ENCODE results near the gene UNC5B. TPM values are rescaled to one million over a fixed set of nuclear protein-coding genes. Genes with fewer than 3 reads are reported as not detected.

Gene UNC5B
- total RNA-seq, 1 experiment from 2014 or later: 22.0 TPM

DNA sequence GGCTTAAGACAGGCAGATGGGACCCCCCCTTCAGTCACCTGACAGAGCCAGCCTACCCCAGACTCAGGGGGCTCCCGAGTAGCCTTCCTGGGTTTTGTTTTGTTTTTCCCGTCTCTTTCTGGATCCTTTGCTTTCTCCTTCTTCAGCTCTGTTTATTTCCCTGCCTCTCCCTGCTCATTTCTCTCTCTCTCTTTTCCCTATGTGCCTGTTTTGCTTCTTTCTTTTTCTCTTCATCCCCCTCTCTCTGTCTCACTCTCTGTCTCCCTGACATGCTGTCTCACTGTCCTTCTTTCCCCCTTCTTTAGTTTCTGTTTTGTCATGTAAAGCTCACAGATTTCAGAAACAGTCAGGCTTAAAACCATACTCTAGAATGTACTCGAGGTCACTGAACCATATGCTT is 68.5 kb downstream of the UNC5B start (continued):
- TF ChIP-seq, protein P1, sequence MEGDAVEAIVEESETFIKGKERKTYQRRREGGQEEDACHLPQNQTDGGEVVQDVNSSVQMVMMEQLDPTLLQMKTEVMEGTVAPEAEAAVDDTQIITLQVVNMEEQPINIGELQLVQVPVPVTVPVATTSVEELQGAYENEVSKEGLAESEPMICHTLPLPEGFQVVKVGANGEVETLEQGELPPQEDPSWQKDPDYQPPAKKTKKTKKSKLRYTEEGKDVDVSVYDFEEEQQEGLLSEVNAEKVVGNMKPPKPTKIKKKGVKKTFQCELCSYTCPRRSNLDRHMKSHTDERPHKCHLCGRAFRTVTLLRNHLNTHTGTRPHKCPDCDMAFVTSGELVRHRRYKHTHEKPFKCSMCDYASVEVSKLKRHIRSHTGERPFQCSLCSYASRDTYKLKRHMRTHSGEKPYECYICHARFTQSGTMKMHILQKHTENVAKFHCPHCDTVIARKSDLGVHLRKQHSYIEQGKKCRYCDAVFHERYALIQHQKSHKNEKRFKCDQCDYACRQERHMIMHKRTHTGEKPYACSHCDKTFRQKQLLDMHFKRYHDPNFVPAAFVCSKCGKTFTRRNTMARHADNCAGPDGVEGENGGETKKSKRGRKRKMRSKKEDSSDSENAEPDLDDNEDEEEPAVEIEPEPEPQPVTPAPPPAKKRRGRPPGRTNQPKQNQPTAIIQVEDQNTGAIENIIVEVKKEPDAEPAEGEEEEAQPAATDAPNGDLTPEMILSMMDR (IDR thresholded peaks at IDR 0.05 in 2 of 3, conservative IDR thresholded peaks at IDR 0.05 in 1 of 3; ENCODE audit: borderline replicate concordance in 1 of 3, insufficient read depth in 1 of 3, low read depth in 2 of 3, low read length in 2 of 3): no peak
- TF ChIP-seq, protein P2, sequence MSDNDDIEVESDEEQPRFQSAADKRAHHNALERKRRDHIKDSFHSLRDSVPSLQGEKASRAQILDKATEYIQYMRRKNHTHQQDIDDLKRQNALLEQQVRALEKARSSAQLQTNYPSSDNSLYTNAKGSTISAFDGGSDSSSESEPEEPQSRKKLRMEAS (IDR thresholded peaks at IDR 0.05): no peak

DNA sequence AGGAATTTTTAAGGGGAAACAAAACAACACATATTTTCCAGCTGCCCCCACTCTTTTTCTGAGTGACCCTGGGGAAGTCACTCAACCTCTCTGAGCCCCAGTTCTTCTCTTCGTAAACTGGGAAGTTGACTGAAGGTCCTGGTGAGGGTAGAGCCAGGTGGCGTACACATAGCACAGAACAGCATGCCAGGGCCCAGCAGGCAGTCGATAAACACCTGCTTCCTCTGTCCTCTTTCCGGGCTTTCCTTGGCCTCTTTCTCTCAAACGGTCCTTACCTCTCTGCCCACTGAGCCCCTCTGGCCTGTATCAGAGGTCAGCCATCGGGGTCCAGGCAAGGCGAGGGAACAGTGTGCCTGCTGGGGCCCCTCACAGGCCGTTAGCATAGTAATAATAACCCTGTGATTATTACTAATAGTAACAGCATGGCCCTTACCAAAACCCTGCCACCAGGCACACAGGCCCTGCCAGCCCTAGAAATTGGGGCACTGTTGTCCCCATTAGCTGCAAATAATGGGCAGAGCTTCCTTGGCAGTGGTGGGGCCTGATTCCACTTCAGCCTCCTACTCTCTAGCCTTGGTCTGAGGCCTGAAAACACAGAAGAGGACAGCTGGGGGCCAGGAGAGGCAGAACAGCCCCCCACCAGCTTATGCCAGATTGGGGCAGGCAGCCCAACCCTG is 69.4 kb downstream of the UNC5B start:
- intact Hi-C loops (cut with micrococcal nuclease): no loop called here
- Histone ChIP-seq H3K4me2 (ENCODE audit: low read length) (no peak overlapping the region), H3K27ac (ENCODE audit: low read depth, low read length) (no peak overlapping the region), H2AFZ (ENCODE audit: low read depth, low read length, poor library complexity, severe bottlenecking) (no peak overlapping the region), H3K9me2 (ENCODE audit: insufficient read depth) (no peaks in the 10 kb centered on the region), H3K9me3 (ENCODE audit: control insufficient read depth in 1 of 2, insufficient read depth in 1 of 2, low read depth in 1 of 2, low read length in 2 of 2) (no peaks in the 10 kb centered on the region), H3K4me1 (ENCODE audit: control insufficient read depth in 1 of 2, insufficient read depth in 2 of 2, low read length in 2 of 2) (no peaks in the 10 kb centered on the region), H3K9ac (ENCODE audit: low read length) (no peak overlapping the region), H4K20me1 (ENCODE audit: insufficient read depth) (no peaks in the 10 kb centered on the region), H3K36me3 (ENCODE audit: control insufficient read depth in 1 of 2, insufficient read depth in 2 of 2, low read length in 2 of 2) (peaks cover 0 to 3% of the 10 kb centered on the region in 2 experiments; a peak in 1 of 4 replicates), H3K27me3 (ENCODE audit: insufficient read depth, low read length) (no peaks in the 10 kb centered on the region), H3K79me2 (ENCODE audit: insufficient read depth, low read length) (no peaks in the 10 kb centered on the region), H3K4me3 (replicated peaks in 1 of 2; ENCODE audit: low read depth in 1 of 2, low read length in 2 of 2) (no peak overlapping the region)
- DNase-seq (ENCODE audit: low read depth, low spot score) (no peak), ATAC-seq (no peak)
- ChIA-PET CTCF (interaction anchor here (2.0 kb wide), 1 partner anchor 379 kb away, joined by 6 read pairs; no protein-coding TSS in a partner anchor), POLR2A (no interaction called here), RAD21 (ENCODE audit: low non-redundant PET in 1 of 2, low total read pairs in 2 of 2, uncharacterized antibody in 2 of 2, unreplicated experiment in 2 of 2) (no interaction called here)
- no TSS peak for BruUV-seq (replicated peaks)
- TF ChIP-seq TCF7L2 (IDR thresholded peaks at IDR 0.05; ENCODE audit: borderline replicate concordance, extremely low read depth, insufficient read depth, insufficient read length) (no peak), EZH2 (IDR thresholded peaks at IDR 0.05) (no peak), POLR2A (IDR thresholded peaks at IDR 0.05; ENCODE audit: borderline replicate concordance, extremely low read depth, insufficient read depth, insufficient read length) (no peak), EGR1 (IDR thresholded peaks at IDR 0.05; ENCODE audit: low read depth) (no peak), EZH2phosphoT487 (IDR thresholded peaks at IDR 0.05; ENCODE audit: borderline replicate concordance) (no peak), CEBPB (IDR thresholded peaks at IDR 0.05; ENCODE audit: low read depth) (no peak), SIN3A (IDR thresholded peaks at IDR 0.05; ENCODE audit: low read depth) (no peak), CBX3 (IDR thresholded peaks at IDR 0.05; ENCODE audit: low read depth) (no peak), SP1 (IDR thresholded peaks at IDR 0.05; ENCODE audit: low read depth) (no peak), ZFX (IDR thresholded peaks at IDR 0.05) (no peak), ELF1 (IDR thresholded peaks at IDR 0.05; ENCODE audit: borderline replicate concordance, low read depth) (no peak)
- TF ChIP-seq, protein P1 (IDR thresholded peaks at IDR 0.05 in 2 of 3, conservative IDR thresholded peaks at IDR 0.05 in 1 of 3; ENCODE audit: borderline replicate concordance in 1 of 3, insufficient read depth in 1 of 3, low read depth in 2 of 3, low read length in 2 of 3): no peak
- TF ChIP-seq, protein P2 (IDR thresholded peaks at IDR 0.05): no peak
- TF ChIP-seq, protein P3, sequence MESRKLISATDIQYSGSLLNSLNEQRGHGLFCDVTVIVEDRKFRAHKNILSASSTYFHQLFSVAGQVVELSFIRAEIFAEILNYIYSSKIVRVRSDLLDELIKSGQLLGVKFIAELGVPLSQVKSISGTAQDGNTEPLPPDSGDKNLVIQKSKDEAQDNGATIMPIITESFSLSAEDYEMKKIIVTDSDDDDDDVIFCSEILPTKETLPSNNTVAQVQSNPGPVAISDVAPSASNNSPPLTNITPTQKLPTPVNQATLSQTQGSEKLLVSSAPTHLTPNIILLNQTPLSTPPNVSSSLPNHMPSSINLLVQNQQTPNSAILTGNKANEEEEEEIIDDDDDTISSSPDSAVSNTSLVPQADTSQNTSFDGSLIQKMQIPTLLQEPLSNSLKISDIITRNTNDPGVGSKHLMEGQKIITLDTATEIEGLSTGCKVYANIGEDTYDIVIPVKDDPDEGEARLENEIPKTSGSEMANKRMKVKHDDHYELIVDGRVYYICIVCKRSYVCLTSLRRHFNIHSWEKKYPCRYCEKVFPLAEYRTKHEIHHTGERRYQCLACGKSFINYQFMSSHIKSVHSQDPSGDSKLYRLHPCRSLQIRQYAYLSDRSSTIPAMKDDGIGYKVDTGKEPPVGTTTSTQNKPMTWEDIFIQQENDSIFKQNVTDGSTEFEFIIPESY (IDR thresholded peaks at IDR 0.05; ENCODE audit: extremely low read depth, insufficient replicate concordance, low read length): no peak
- TF ChIP-seq, protein P4, sequence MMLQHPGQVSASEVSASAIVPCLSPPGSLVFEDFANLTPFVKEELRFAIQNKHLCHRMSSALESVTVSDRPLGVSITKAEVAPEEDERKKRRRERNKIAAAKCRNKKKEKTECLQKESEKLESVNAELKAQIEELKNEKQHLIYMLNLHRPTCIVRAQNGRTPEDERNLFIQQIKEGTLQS (IDR thresholded peaks at IDR 0.05): no peak

All from HCT116 (cell line).